HUDEP-2 (cell line): ENCODE measurements around the gene AFF1.
"Not testable (repeated sequence)": the region's sequence is repeated elsewhere in the genome, so short reads cannot be mapped to it uniquely, and the experiment has no call there.

Experiments
- DNase-seq, 76 experiments: peaks; one replicate each; lab custom pipeline; 2025; ENCODE audit not compliant: unreplicated experiment in 76 of 76; lab: John Stamatoyannopoulos, UW

Gene AFF1

GRCh38 chr4:87128006-87128705 lies 193.3 kb downstream of the AFF1 start:
- DNase-seq, result no peak

GRCh38 chr4:87129681-87130080 lies 194.9 kb downstream of the AFF1 start:
- DNase-seq, result no peak

GRCh38 chr4:87130985-87131703 lies 196.3 kb downstream of the AFF1 start:
- no peak for DNase-seq

GRCh38 chr4:87132035-87132434 lies 197.2 kb downstream of the AFF1 start:
- DNase-seq, result no peak

- no peak for DNase-seq
Observed at GRCh38 chr4:87133183-87133582, 198.4 kb downstream of the AFF1 start.

GRCh38 chr4:87134122-87134521 lies 199.3 kb downstream of the AFF1 start:
- no peak for DNase-seq

GRCh38 chr4:87141428-87141827 lies 206.6 kb downstream of the AFF1 start:
- no peak for DNase-seq

- DNase-seq, result peak in 13 of 76 experiments; percentile 3 to 35 (median 17)
Observed at GRCh38 chr4:87144356-87144755, 209.5 kb downstream of the AFF1 start.

- DNase-seq, result not testable (repeated sequence)
Observed at GRCh38 chr4:87145934-87146333, 211.1 kb downstream of the AFF1 start.

- no peak for DNase-seq
Observed at GRCh38 chr4:87147116-87147515, 212.3 kb downstream of the AFF1 start.

GRCh38 chr4:87150498-87151261 lies 215.9 kb downstream of the AFF1 start:
- DNase-seq, result peak in 59 of 76 experiments; percentile 1 to 79 (median 50)

GRCh38 chr4:87151730-87152129 lies 216.9 kb downstream of the AFF1 start:
- no peak for DNase-seq

- no peak for DNase-seq
Observed at GRCh38 chr4:87152310-87153041, 217.7 kb downstream of the AFF1 start.

GRCh38 chr4:87153078-87153870 lies 218.5 kb downstream of the AFF1 start:
- DNase-seq, result no peak

GRCh38 chr4:87165892-87166291 lies 231.1 kb downstream of the AFF1 start:
- DNase-seq, result no peak

- no peak for DNase-seq
Observed at GRCh38 chr4:87166296-87166854, 231.6 kb downstream of the AFF1 start.

- no peak for DNase-seq
Observed at GRCh38 chr4:87171944-87172343, 237.1 kb downstream of the AFF1 start.

GRCh38 chr4:87174672-87175071 lies 239.9 kb downstream of the AFF1 start:
- no peak for DNase-seq

GRCh38 chr4:87179751-87180150 lies 244.9 kb downstream of the AFF1 start:
- DNase-seq, result no peak

GRCh38 chr4:87180767-87181166 lies 246.0 kb downstream of the AFF1 start:
- DNase-seq, result no peak
